Heart left ventricle (tissue), 16 donors: ENCODE measurements around the gene KDELR3. TPM values are rescaled to one million over a fixed set of nuclear protein-coding genes. Genes with fewer than 3 reads are reported as not detected.
A peak's percentile ranks its signal among the peaks of the same experiment; 100 is the strongest.

Source experiments
- ATAC-seq, 4 donors: fragments of 200-7000 bp; cut with Tn5 transposase; one replicate each; pipeline ENCODE4 v1.9.1; 2020 to 2022; ENCODE audit warnings: moderate library complexity in 4 of 4, mild to moderate bottlenecking in 3 of 4, moderate number of reproducible peaks in 1 of 4
- DNase-seq, 5 donors: peaks; one replicate each; pipeline ENCODE4 v3.0.0-alpha.2; 2020
- H3K27ac ChIP-seq, 12 donors: fragments of 200-600 bp; sonication (generic) in 4 of 12; one replicate each; pipeline versions ENCODE4 v1.5.0 to v1.8.0; 2016 to 2022; ENCODE audit warnings: mild to moderate bottlenecking in 2 of 12
- H3K27me3 ChIP-seq, 9 donors: fragments of 200-600 bp; sonication (generic) in 2 of 9; one replicate each; pipeline versions ENCODE4 v1.5.1 to v1.8.0; 2016 to 2022; ENCODE audit warnings: mild to moderate bottlenecking in 3 of 9
- H3K36me3 ChIP-seq, 9 donors: fragments of 200-600 bp; sonication (generic) in 2 of 9; one replicate each; pipeline versions ENCODE4 v1.5.0 to v1.8.0; 2018 to 2022; ENCODE audit warnings: mild to moderate bottlenecking in 2 of 9
- H3K4me1 ChIP-seq, 12 donors: fragments of 200-600 bp; sonication (generic) in 4 of 12; one replicate each; pipeline versions ENCODE4 v1.5.0 to v1.8.0; 2016 to 2022; ENCODE audit warnings: mild to moderate bottlenecking in 3 of 12
- H3K4me3 ChIP-seq, 12 donors: fragments of 200-600 bp; sonication (generic) in 4 of 12; one replicate each; pipeline versions ENCODE4 v1.5.0 to v1.8.0; 2017 to 2022; ENCODE audit warnings: mild to moderate bottlenecking in 9 of 12, moderate library complexity in 4 of 12
- H3K9me3 ChIP-seq, 12 donors: fragments of 200-600 bp; sonication (generic) in 4 of 12; one replicate each; pipeline versions ENCODE4 v1.5.0 to v1.8.0; 2016 to 2022; ENCODE audit warnings: mild to moderate bottlenecking in 1 of 12
- CTCF ChIP-seq, 12 donors: fragments of 200-600 bp; sonication (generic) in 4 of 12; IDR thresholded peaks; one replicate each; pipeline versions ENCODE4 v1.5.0 to v1.8.0; 2018 to 2022; ENCODE audit warnings: antibody characterized with exemption in 12 of 12, mild to moderate bottlenecking in 5 of 12
- POLR2A ChIP-seq, 2 donors: fragments of 450-650 bp; IDR thresholded peaks; one replicate each; pipeline ENCODE4 v1.6.1; 2017; ENCODE audit warnings: antibody characterized with exemption in 2 of 2, mild to moderate bottlenecking in 2 of 2, moderate library complexity in 2 of 2
- WGBS, 4 donors: extraction: QIAGEN DNeasy Blood & Tissue Kit in 2 of 4; methylation state at CpG; one replicate each; pipeline versions ENCODE4 v1.1.5 to v1.1.7; 2013 to 2018; 5-methylcytosine and 5-hydroxymethylcytosine counted together
- intact Hi-C, 10 donors: fragments of 100-400 bp; cut with DNase I; formaldehyde crosslinking; loops; one replicate each; pipeline versions ENCODE4 v1.11.1 to v1.14.2; 2022
- polyA plus RNA-seq, 2 donors: library from polyadenylated mRNA; stranded (reverse); fragments of 200-250 nt; gene quantifications; one replicate each; pipeline ENCODE4 v1.2.3, GENCODE V29; 2013
- total RNA-seq, 9 donors: library from RNA; depleted of rRNA in 2 of 9; stranded (reverse); fragments of >200 nt in 2 of 9; fragmentation: NEBNext Ultra II Directional in 3 of 9; extraction: Animal tissue kit (Norgen Biotek cat#: 25700) in 3 of 9; gene quantifications; one replicate each; pipeline versions ENCODE4 v1.1.0 to v1.2.4, GENCODE V29; 2016 to 2023
- donor health status: ischemic (EF 13 %, LVEDD 7.1; RV severe dilation, severe dysfunction).
- donor health status: healthy with polysubstance abuse.
- donor health status: DM: no; HTN: yes; CAD: no.
- donor health status: DM: no; HTN: no; CAD: no.
- donor health status: ischemic (EF 25% LVEDD 6.9; RV normal size, moderate dysfunction).
- donor health status: ischemic (EF 25% LVEDD 5.7; RV mildly dilated, moderate dysfunction).
- donor health status: healthy.
- donor health status: DM: yes; HTN: yes; CAD: no.
- donor health status: ischemic (EF 35%, LVEDD 5.7; RV mildly dilated, moderate dysfunction).
- donor health status: nonischemic (EF 11% LVEDD 7.7; RV severe dilation, severe dysfunction).
- donor health status: DM: yes; HTN: yes; CAD: no.
- donor health status: PGD.
- donor health status: ischemic (EF 29% LVEDD 5.4; RV normal size, mild dysfunction).
- donor health status: nonischemic (EF 23%, LVEDD 6.1; RV moderate dilation, normal function).

KDELR3 gene
- total and polyA plus RNA-seq, 11 donors, result 4.4 to 15.5 (median 8.5) TPM

GRCh38 chr22:38442967-38443627, 24.8 kb upstream of the KDELR3 start:
- ATAC-seq (peak; percentile 83 to 92 (median 85)), DNase-seq (peak in 4 of 5 donors; percentile 73 to 89 (median 80))
- Histone ChIP-seq H3K27me3 (peaks cover 0 to 9% (median 0%) of the 10 kb centered on the region in 9 donors), H3K4me3 (peak overlapping the region in 3 of 12 donors; percentile 5 to 24 (median 12)), H3K27ac (peak overlapping the region; percentile 44 to 97 (median 85)), H3K36me3 (no peaks in the 10 kb centered on the region), H3K9me3 (no peaks in the 10 kb centered on the region), H3K4me1 (peaks cover 0 to 45% (median 4%) of the 10 kb centered on the region in 12 donors)
- intact Hi-C loops, result no loop called here
- TF ChIP-seq POLR2A (IDR thresholded peaks at IDR 0.05) (no peak), CTCF (IDR thresholded peaks at IDR 0.05) (no peak)
- WGBS, 4 donors, result 34 to 48% (median 39%) methylated on average over 13 of the region's 13 CpGs

GRCh38 chr22:38443628-38444521, 24.0 kb upstream of the KDELR3 start:
- ATAC-seq (peak in 3 of 4 donors; percentile 2 to 5 (median 4)), DNase-seq (no peak)
- 35 to 44% (median 41%) methylated on average over 21 of the region's 21 CpGs for WGBS, 4 donors
- TF ChIP-seq CTCF (IDR thresholded peaks at IDR 0.05), result no peak
- TF ChIP-seq POLR2A (IDR thresholded peaks at IDR 0.05), result no peak
- peaks cover 0 to 9% (median 0%) of the 10 kb centered on the region in 9 donors for H3K27me3 ChIP-seq
- peak overlapping the region in 3 of 12 donors; percentile 5 to 24 (median 12) for H3K4me3 ChIP-seq
- no peaks in the 10 kb centered on the region for H3K36me3 ChIP-seq
- peaks cover 0 to 47% (median 6%) of the 10 kb centered on the region in 12 donors for H3K4me1 ChIP-seq
- intact Hi-C loops, result no loop called here
- H3K9me3 ChIP-seq, result no peaks in the 10 kb centered on the region
- peak overlapping the region in 11 of 12 donors; percentile 32 to 97 (median 89) for H3K27ac ChIP-seq

- DNase-seq, result no peak
- peaks cover 0 to 9% (median 0%) of the 10 kb centered on the region in 9 donors for H3K27me3 ChIP-seq
- intact Hi-C loops, result no loop called here
- WGBS, 4 donors, result 87 to 92% (median 90%) methylated on average over 10 of the region's 10 CpGs
- no peaks in the 10 kb centered on the region for H3K9me3 ChIP-seq
- H3K27ac ChIP-seq, result peak overlapping the region in 5 of 12 donors; percentile 32 to 95 (median 91)
- no peaks in the 10 kb centered on the region for H3K36me3 ChIP-seq
- H3K4me1 ChIP-seq, result peaks cover 0 to 55% (median 12%) of the 10 kb centered on the region in 12 donors
- no peak for ATAC-seq
- no peak overlapping the region for H3K4me3 ChIP-seq
- TF ChIP-seq POLR2A (IDR thresholded peaks at IDR 0.05), result no peak
- TF ChIP-seq CTCF (IDR thresholded peaks at IDR 0.05), result no peak
These were observed 23.1 kb upstream of the KDELR3 start for GRCh38 chr22:38444783-38445182.
